GM21526 (cell line): ENCODE measurements around the gene SETDB2.

Experiments used
- ATAC-seq: cut with Tn5 transposase; IDR thresholded peaks from one replicate; pipeline ENCODE4 v1.9.1; 2021; ENCODE audit warnings: moderate library complexity; ENCODE audit not compliant: unreplicated experiment, low FRiP score

The SETDB2 gene, protein sequence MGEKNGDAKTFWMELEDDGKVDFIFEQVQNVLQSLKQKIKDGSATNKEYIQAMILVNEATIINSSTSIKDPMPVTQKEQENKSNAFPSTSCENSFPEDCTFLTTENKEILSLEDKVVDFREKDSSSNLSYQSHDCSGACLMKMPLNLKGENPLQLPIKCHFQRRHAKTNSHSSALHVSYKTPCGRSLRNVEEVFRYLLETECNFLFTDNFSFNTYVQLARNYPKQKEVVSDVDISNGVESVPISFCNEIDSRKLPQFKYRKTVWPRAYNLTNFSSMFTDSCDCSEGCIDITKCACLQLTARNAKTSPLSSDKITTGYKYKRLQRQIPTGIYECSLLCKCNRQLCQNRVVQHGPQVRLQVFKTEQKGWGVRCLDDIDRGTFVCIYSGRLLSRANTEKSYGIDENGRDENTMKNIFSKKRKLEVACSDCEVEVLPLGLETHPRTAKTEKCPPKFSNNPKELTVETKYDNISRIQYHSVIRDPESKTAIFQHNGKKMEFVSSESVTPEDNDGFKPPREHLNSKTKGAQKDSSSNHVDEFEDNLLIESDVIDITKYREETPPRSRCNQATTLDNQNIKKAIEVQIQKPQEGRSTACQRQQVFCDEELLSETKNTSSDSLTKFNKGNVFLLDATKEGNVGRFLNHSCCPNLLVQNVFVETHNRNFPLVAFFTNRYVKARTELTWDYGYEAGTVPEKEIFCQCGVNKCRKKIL

DNA sequence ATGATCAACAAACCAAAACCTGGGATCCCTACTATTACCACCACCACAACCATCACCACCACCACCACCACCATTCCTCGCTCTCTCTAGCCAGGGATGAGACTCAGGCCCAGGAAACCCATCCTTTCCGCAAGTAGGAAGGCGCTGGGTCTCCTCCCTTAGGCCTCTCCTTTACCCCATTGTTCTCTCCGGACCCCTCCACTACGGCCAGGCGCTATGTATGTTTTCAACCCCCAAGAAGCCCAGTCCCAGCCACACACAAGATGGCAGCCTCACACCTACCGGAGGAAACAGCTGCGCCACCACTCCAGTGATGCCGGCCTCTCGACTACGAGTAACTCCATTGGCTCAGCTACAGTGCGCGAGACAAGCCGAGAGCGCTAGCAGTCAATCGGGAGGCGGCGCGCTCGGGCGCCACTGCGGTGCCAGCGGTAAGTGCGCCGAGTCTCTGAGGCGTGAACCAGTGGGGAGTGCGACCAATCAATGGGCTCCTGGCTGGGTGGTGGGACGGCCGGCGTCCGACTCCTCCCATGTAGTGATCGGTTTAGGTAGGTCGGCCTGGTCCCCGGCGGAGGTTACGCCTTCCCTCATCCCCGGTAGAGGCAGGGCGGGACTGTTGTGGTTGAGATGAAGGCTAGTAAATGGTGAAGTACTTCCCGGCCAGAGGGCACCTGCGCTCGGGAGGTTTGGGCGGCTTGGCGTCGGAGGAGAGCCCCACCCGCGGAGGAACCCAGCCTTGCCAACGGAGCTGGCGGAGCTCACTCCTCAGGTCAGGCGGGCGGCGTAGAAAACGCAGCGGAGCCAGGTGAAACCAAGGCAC, at the start of gene SETDB2, which contains the start of gene CAB39L:
Gene SETDB2 (plus strand): TSS at position 571 of the 820 bp plus-strand sequence. CDS start 7,620 bp downstream, outside the sequence.
Gene CAB39L (minus strand): TSS at position 361 of the 820 bp plus-strand sequence. CDS start 61,154 bp downstream, outside the sequence.
- ATAC-seq: peak; percentile 92

DNA sequence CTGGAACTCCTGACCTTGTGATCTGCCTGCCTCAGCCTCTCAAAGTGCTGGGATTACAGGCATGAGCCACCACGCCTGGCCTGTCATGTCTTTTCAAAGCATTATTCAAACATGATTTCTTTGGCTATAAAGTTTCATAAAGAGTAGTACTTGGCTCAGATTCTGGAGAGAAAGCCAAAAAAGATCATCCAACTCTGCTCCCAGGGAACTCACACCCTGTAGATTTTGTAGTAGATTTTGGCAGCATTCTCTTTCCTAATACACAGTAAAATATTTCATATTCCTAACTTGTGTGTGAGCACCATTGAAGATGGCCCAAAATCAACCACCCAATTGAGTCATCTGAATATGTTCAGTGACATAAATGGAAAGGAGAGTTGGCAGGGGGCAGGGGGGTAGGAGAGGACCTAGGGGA, 48.6 kb upstream of the SETDB2 start:
- no peak for ATAC-seq

DNA sequence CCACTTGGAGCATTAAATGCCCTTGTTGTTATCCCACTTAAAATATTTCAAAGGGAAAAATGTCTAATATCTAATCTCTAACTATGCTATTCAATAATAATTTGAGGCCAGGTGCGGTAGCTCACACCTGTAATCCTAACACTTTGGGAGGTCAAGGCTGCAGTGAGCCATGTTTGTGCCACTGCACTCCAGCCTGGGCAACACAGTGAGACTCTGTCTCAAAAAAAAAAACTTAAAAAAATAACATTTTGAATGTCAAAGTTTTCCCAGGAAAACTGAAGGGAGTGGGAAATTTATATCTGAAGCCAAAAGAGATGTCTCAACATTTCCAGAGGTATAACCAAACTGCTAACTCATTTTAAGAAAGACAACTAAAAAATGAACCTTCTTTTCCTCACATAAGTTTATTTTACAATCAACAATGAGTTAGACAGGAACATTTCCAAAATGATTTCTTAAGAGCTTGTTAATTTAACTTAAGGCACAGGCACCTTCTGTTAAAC, 48.1 kb upstream of the SETDB2 start:
- no peak for ATAC-seq

DNA sequence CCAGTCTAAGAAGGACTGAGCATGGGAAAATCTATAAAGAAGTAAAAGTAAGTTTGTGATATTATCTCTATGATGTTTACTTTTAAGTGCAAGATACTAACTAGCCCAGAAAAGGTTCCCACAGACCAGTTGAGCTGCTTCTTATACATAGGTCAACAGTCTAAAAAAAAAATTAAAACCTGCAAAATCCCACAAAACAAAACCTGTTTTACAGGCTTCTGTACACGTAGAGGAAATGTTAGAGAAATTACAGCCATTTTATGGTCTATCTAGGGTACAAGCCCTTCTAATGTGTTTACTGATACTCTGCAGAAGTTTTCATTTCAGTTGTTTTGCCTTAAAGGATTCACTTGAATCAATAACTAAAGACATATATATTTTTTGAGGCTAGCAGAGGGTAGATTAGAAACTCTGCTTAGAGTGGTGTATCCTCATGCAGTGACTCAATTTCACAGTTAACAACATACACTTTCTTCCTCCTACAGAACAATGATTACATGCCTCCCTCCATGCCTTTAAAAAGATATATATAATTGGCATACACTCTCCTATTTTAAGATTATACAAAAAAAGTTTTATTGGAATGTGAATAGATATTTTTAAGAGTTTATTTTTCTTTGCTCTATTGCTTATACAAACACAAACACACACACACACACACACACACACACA, 44.1 kb upstream of the SETDB2 start:
- no peak for ATAC-seq

DNA sequence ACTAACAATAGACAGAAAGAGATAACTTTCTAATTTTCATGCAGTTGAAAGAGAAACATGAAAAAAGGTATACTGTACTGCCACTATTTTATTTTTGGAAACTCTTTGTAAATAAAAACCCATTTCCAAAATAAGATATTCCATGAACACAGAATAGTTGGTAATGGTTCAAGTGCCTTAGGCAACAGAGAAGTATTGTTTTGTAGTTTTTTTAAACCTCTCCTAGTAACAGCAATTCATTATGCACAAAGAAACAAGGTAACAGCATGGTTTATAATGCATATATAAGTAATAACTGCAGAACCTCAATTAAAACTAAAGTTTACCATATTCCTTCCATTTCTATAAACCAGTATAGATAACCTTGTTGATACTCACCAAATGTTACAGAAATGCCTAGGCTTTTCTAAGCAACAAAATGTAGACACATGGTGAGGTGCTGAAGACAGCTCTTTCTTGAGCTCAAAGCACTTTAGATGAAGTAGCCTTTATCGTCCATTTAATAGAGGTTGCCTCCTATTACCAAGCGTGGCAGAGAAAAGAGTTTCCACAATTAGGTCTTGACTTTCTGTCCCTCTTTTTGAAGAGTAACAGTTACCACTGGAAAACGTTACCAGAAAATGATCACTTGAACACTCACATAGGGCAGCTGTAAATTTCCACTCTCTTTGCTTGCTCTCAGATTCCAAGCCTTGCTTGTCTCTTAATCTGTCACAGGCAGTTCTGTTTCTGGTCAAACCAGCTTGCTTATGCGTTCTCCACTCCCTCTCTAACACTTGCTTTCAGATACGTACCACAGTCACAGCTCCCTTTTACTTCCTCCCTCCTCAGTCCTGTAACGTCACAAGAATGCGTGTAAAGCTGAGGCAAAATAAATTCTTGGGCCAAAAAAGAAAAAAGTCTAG, 43.1 kb upstream of the SETDB2 start:
- peak; percentile 74 for ATAC-seq

DNA sequence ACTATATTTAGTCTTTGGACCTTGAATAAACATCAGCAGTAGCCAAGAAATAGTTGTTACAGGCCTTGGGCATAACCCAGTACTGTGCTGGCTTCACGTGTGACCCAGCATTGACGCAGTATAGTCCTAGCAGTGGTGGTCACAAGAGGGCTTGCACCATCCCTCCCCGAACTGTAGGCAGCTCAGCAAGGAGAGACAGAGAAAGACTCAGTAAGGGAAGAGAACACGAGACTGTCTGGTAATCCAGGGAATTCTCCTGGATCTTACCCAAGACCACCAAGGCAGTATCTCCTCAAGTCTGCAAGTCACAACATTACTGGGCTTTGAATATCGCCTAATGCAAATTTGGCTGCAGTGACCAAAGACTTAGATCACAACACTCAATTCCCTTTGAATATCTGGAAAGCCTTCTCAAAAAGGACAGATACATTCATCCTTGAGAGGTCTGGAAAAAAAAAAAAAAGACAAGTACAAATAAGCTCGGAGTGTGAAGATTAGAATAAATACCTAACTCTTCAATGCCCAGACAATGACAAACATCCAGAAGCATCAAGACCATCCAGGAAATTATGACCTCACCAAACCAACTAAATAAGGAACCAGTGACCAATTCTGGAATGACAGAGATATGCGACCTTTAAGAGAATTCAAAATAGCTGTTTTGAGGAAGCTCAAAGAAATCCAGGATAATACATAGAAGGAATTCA, 39.9 kb upstream of the SETDB2 start:
- no peak for ATAC-seq

DNA sequence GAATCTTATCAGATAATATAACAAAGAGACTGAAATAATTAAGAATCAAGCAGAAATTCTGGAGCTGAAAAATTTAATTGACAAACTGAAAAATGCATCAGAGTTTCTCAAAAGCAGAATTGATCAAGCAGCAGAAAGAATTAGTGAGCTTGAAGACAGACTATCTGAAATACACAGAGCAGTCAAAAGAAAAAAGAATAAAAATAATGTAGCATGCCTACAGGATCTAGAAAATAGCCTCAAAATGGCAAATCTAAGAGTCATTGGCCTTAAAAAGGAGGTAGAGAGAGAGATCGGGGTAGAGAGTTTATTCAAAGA, 39.4 kb upstream of the SETDB2 start:
- no peak for ATAC-seq

DNA sequence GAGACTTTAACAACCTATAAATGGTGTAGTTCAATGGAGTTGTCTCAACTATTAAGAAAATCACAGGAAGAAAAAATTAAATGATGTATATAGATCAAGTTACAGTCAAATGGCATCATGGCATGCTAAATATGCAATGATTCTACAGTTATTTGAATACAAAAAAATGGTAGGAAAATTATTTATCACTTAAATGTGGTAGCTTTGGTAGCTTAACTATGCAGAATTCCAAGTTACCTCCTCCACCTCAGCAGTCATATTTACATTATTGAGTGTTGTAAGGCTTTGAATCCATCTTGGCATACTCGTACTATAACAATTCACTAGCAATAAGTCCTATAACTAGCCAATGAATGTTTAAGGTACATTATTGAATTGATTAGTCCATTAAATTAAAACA, 37.0 kb upstream of the SETDB2 start:
- no peak for ATAC-seq

DNA sequence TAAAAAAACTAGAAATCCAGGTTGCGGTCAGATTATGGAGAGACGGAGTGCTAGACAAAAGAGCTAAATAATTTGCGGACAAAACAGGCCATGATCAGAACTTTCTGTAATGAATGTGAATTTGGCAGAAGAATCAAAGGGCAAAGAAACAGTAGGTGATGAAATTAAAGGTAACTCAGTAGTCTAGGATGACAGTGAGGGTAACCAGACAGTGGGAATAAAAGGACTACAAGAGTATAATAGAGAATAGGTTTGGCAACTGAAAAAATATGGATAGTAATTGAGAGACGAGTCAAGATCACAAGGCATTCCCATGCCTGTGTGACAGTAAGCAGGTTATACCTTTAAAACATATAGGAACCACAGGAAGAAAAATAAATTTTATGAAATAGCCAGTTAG, 36.1 kb upstream of the SETDB2 start:
- ATAC-seq: no peak

DNA sequence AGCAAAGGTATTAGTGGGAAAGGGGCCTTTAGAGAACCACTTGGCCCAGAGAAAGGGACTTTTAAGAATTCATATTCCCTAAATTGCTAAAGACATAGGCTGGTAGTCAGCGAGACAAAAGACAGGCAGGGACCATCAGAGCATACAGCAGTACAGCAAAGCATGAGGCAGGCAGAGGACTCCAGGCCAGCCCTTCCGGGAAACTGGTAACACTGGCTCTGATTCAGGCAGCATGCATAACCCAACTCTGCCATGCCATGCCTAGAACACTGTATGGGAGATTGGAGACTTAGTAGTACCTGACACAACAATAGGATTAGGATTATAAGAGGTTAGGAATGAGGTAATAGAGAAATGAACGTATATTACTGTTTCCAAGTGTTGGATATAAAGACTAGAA, 35.1 kb upstream of the SETDB2 start:
- ATAC-seq: no peak

DNA sequence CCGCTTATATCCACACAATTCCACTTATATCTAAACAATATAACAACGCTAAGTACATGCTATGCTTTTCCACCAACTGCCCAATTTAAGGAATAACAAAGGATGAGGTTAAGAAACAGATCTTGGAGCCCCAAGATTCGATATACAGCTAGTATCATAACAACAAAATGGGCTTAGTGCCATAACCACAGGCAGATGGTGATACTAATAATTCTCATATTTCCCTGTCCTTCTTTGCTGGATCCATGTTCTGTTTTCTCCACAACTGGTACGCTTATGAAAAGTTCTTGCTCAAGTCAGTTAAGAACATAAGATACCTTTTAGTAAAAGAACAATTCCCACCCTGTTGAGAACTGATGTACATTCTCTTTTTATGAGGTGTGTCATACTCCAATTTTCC, 34.1 kb upstream of the SETDB2 start:
- ATAC-seq: no peak

DNA sequence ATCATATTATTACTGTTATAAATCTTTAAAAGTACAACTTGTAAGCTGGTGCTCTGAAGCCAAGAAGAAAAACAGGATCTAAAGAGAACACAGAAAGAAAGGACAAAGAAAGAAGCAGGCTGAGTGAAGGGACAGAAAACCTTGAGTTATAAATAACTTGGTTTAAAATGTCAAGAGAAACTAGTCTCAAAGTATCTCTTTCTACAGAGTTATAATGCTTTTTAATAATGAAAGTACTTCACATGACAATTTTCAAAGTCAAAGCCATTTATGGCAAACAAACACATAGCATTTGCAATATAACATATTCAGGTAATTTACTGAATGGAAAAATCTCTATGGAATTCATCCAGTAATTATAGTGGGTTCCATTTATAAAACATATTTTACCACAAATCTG, 33.6 kb upstream of the SETDB2 start:
- ATAC-seq: no peak

DNA sequence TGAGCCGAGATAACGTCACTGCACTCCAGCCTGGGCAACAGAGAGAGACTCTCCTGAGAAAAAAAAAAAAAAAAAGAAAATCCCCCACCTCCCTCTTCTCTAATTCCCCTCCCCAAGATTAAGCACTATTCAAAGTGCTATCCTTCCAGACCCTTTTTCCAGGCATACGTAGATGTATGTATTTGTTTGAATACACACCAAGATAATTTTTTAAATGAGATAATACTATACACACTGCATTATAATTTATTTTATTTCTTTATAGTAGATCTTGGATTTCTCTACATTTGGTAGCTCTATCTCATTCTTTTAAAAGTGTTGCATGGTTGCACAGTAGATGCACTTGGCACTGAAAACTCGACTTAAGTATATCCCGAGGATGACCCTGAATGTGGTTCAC, 32.7 kb upstream of the SETDB2 start:
- ATAC-seq: no peak

DNA sequence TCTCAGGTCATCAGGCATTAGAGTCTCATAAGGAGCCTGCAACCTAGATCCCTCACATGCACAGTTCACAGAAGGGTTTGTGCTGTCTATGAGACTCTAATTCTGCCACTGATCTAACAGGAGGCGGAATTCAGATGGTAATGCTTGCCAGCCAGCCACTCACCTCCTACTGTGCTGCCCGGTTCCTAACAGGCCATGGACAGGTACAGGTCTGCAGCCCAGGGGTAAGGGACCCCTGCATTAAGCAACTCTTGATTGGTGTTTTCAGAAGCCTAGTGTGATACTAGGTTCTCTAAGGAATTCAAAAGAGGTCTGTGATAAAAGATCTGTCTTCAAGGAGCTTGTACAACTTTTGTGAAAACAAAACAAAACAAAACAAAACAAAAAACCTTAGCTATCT, 31.3 kb upstream of the SETDB2 start:
- no peak for ATAC-seq

DNA sequence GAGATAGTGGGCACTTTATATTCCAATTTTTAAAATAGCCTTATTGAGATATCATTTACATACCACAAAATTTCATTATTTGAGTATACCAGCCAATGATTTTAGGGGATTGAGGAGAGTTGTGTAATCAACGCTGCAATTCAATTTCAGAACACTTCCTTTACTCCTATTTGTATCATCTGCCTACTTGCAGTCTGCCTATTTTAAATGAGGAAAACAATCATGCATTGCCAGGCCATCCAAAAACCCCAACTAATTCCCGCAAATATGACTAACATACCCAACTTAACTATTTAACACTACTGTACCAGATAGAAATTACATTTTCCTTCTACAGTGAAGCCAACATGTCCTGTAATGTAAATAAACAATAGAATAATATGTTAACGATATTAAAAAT, 26.9 kb upstream of the SETDB2 start:
- no peak for ATAC-seq

DNA sequence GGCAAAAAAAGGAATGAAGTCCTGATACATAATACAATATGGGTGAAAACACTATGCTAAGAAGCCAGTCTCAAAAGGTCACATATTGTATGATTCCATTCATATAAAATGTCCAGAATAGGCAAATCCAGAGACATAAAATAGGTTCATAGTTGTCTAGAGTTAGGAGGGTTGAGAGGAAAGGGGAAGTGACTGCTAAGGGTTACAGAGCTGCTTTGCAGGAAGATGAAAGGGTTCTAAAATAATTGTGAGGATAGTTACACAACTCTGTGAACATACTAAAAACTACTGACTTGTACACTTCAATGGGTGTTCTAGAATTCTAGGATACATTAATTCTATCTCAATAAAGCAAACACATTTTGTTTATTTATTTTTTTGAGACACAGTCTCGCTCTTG, 25.9 kb upstream of the SETDB2 start:
- no peak for ATAC-seq

DNA sequence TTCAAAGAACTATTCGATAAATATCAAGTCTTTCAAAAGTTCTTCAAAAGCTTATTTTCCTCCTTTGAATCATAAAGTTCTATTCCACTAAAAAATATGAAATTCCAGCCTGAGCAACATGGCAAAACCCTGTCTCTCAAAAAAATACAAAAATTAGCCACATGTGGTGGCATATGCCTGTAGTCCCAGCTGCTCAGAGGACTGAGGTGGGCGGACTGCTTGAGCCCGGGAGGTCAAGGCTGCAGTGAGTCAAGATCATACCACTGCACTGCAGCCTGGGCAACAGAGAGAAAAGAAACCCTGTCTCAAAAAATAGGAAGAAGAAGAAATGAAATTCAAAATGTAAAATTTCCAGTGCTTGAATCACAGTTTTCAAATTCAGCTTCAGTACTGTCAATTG, 24.8 kb upstream of the SETDB2 start:
- no peak for ATAC-seq

DNA sequence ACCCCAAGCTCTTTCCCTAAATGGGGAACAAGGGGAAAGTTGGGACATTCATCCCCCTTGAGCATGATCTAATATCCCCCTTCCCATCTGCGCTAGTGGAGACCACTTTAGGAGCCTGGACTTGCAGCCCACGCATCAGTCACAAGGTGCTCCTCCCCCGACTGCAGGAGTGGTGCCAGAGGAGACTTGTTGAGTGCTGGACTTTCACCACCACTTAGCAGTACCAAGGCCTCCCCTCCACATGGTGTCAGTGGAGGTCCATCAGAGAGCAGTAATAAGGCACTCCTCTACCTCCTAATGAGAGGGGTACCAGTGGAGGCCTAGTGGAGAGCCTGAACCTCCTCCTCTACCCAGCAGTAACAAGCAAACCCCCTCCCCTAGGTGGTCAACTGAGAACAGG, 22.7 kb upstream of the SETDB2 start:
- no peak for ATAC-seq

DNA sequence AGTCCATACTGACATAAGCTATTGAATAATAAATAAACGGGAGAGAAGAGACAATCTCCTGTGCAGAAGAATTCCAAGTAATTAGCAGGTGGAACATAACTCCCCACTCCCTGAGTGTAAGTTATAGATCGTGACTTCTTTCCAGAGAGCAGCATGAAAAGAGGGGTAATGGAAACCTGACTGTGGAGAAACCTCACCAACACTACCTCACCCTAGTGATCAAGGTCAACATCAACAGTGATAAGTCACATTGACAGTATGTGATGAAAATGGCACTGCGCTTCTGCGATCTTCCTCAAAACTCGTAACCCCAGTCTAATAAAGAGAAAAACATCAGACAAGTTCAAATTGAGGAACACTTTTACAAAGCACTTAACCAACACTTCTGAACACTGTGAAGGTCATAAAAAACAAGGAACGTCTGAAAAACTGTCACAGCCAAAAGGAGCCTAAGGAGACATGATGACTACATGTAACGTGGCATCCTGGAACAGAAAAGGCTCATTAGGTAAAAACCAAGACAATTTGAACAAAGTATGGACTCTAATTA, 20.0 kb upstream of the SETDB2 start:
- no peak for ATAC-seq
